Amniotic stem cell (primary cell): Measurements from ENCODE around the gene PRG3.

ENCODE experiments used
- DNase-seq: peaks from one replicate; lab custom pipeline; 2025; lab: John Stamatoyannopoulos, UW

Gene PRG3

DNA sequence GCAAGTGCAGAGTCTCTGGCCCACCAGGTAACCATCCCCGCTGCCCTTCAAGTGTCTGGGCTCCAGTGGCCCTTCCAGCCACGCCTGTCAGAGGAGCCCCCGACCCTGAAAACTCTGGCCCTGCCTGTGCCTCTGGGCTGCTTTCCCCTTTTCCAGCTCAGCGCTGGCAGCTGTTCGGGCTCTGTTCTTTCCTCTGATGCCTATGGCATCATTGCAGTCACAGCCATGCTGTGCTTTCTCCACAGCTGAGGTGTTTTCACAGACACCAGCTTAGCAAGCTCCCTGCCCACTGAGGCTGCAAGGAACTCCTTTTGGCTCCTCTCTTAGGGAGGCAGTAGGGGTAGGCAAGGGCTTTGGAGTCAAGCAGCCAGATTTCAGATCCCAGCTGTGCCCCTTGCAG lies 21.6 kb downstream of the PRG3 start:
- DNase-seq, result no peak

DNA sequence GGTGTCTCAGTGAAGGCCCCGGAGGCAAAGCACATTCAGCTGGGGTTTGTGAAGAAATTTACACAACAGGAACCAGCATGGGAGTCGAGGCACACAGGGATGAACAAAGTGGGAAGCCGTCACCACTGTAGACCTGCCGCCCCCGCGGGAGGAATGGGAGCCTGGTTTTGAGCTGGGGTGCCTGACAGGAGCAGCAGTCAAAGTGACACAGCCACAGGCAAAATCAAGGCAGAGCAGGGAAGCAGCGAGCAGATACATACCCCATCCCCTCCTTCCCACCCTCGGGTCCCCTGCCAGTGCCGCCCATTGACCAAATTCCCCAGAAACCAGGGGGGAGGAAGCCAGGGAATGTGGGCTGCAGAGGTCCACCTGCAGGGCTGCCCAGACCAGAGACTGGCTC lies 22.0 kb downstream of the PRG3 start:
- DNase-seq, result no peak

- no peak for DNase-seq
Observed at GRCh38 chr11:57358543-57358961, 22.4 kb downstream of the PRG3 start.

DNA sequence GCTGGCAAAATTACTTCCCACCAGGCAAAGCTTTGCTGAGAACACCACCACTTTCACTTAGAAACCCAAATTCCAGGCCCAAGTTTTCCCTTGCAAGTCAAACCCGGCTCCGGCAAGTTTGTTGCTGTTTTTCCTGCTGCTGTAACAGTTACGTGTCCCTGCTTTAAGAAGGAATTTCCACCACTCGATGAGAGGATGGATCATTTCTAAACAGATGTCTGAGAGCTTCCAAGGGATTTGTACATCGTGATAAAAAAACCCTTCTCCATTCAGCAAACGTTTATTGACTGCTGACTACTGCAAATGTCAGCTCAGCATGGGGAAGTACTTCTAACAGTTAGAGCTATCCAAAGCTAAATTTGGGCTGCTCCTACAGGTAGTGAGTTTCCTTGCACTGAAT lies 23.1 kb downstream of the PRG3 start:
- DNase-seq, result no peak

GRCh38 chr11:57357310-57357709 lies 23.6 kb downstream of the PRG3 start:
- no peak for DNase-seq

DNA sequence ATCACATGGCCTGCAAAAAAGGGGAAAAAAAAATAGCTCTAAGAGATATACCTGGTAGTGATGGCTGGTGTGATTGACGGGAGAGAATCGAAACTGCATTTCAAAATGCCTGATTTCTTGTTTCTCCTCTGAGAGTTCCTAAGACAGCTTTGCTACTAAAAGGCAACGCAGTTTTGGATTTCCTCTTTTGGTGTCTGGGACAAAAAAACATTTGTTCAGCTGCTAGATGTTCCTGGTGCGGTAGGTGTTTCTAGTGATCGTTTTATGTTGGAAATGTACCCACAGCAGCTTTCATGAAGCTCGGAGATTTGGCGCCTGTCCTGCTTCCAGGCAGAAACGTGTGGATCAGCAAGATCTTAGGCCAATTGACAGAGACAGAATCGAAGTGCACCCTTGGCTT lies 24.7 kb downstream of the PRG3 start:
- DNase-seq, result no peak

DNA sequence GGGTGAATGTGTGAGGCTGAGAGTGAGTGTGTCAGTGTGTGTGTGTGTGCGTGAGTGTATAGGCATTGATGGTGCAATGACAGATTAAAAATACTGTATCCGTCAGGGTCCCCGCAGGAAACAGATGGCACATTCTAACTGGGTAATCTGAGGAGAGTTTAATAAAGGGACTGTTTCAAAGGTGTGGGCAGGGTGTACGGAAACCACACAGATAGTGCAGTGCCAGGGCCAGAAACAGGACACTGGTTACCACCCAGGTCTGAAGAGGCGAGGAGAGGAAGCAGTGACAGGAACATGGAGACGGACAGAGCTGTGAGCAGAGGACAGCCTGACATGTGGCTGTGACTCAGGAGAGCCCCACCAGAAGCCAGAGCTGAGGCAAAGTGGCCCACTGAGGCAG lies 26.3 kb downstream of the PRG3 start:
- no peak for DNase-seq

DNA sequence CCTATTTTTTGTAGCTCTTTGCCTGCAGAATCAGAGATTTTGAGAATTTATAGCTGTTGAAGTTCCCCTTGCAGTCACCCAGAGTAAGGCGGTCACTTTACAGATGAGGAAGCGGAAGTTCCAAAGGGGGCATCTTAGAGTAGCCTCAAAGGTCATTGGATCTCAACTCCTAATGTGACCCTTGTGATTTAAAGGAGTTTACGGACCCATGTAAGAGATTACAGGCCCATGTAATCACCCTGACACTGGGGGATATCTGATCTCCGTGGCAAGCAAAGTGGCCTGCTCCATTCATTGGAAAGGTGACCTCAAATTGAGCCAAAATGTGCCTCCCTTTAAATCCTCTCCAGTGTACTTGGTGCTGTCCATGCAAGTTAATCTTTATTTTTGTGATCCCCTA lies 27.1 kb downstream of the PRG3 start:
- no peak for DNase-seq

DNA sequence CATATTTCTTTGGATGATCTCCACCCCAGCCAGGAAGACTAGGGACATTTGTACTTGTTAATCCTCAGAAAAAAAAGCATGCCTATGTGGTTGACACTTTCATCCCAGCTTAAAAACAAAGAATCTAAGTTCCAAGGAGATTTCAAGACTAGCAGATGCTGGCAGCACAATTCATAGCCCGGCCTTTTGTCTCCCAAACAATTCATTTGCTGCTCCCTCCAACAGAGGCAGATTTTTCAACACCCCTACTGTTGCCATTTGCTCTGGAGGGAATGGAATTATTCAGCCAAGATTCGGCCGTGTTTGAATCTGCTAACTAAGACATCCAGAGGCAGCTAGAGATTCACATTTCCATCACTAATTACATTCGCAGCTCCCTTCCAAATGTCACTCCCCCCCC lies 27.5 kb downstream of the PRG3 start:
- no peak for DNase-seq

DNA sequence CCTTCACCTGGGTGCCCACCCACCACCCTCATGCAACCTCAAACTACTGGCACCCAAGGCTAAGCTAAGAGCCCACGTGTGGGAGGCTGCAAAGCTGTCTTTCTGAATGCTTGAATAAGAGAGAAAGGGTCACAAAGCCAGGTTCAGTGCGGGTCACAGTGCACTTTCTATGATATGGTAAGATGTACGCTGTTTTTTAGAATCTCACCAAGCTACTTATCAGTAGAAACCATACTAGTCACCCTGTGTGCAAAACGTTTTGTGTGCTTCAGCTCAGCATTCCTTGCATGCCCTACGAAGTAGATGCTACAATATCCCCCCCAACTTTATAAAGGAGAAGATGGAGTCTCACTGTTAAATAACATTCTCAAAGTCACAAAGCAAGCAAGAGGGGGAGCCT lies 27.9 kb downstream of the PRG3 start:
- DNase-seq, result no peak

DNA sequence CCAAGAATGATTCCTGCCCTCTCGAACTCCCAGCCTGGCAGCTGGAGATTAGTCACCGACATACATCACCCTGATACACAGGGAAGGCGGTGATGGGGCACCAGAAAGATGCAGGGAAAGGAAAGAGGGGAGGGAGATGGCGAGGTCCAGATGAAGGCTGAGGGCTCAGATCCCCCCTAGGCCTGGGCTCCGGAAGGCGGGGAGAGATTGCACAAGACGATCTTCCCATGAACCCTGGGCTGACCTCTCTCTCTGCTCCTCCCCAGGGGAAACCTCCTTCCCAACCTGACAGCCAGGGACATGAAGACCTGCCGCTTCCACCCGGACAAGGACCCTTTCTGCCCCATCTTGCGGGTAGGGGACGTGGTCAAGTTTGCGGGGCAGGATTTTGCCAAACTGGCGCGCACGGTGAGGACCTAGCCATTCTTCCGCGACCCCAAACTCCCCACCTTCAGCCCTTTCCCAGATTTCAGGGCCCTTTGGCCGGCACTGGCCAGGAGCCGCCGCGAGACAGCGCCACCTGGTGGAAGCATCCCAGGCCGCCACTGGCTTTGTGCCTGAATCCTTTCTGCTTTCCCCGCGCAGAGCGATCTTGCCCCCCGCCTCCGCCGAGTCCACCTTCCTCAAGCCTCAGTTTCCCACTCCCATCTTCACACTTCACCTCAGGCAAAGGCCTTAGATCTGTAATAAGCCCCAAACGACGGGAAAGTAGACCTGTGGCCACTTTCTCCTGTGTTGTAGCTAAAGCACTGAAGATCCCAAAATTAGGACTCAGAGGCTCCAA lies 31.3 kb downstream of the PRG3 start:
- no peak for DNase-seq

- DNase-seq, result no peak
Observed at GRCh38 chr11:57348636-57349313, 32.2 kb downstream of the PRG3 start.

GRCh38 chr11:57348052-57348451 lies 32.9 kb downstream of the PRG3 start:
- DNase-seq, result no peak

DNA sequence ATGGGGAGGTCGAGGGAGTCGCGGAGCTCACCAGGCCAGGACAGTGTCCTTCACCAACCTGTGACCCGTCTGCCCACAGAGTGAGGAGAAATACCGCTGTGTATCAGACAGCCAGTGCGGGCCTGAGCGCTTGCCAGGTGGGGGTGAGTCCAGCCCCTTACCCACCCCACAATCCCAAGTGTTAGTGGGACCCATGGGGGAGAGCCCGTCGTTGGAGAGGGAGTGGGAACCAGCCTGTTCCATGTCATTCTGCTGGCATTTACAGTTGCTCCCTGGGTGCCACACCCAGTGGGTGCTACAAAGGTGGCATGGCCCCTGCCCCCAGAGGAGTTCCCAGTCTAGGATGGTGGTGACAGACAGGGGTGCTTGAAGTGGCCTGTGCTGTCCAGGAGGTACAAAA lies 33.6 kb downstream of the PRG3 start:
- DNase-seq, result no peak

GRCh38 chr11:57345555-57346211 lies 35.3 kb downstream of the PRG3 start:
- no peak for DNase-seq

DNA sequence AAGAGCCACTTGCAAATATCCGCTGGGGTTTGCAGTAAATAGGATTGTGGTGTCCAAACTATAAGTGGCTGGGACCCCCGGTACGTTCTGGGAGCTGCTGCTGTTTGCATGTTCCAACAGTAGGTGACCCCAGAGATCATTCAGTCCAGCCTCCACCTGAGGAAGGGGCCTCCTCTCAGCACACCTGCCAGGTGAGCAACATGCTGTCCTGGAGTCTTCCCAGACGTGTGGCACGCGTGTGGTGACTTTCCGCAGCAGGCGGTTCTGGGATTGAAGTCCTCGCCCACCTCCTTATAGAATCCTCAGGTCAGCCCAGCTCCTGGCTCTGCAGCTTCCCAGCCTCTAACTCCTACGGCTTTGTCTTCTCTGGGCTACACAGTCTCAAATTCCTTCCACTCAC lies 36.1 kb downstream of the PRG3 start:
- DNase-seq, result no peak

DNA sequence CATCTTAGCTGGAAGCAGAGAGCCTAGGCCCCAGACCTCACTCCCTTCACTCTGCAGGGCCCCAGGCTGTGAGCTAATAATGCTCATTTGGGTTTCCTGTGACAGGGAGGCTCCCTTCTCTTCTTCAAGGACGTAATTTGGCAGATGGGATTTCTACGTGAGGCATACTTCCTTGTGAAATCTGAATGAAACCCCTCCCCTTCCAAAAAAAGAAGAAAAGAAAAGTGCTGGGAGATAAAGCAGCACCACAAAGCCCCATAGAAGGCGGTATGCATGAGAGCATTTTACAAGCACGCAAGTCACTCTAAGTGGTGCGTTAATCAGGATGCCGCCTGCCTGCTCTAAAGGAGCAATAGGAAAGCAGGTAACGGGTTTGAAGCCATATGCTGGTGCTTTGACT lies 37.1 kb downstream of the PRG3 start:
- DNase-seq, result no peak

GRCh38 chr11:57342702-57343101 lies 38.2 kb downstream of the PRG3 start:
- DNase-seq, result no peak

DNA sequence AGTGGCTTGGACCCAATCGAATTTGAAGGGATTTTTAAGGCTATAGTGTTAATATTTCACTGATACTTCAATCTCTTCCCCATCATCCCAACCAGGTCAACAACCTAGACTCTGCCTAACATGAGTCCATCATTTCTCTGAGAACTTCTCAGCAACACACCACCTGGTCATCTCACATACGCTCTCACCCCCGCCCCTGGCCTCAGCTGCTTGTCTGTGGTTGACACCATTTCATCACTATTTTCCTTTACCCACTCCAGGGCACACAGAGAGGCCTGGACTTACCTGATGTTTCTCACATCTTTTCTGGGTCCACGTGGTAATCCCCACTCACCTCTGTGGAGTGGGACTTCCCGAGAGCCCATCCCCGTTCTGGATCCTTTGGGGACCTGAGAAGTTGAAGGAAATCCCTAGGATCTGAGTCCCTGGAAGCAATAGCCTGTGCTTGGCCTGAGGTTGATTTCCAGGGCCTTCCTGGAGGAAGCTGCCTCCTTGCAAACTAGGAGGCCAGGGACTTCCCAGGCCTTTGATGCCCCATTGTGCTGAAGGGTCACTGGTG lies 39.6 kb downstream of the PRG3 start:
- no peak for DNase-seq

DNA sequence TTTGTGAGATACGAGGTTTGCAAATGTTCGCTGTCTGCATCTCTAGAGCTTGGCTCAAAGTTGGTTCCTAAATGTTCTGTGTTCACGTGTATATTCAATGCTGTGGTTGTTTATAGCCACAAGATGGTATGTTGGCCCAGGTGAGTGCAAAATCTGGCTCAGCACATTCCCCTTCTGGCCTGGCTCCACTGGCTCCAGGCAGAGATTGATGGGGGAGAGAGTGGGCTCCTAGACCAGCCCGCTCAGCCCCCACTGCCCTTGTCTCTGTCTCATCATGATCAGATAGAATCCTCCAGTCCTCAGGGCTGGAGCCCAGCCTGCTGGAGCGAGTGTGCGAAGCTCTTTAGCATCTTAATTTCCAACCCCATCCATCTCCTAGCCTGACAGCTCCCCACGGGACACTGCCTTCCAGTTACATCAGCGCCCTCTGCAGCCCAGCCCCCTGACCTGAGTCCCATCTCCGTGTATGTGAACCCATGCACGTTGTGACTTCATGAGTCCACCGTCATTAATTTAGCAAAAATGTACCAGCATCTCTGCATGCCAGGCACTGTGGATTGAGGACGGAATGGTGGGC lies 40.8 kb downstream of the PRG3 start:
- no peak for DNase-seq

DNA sequence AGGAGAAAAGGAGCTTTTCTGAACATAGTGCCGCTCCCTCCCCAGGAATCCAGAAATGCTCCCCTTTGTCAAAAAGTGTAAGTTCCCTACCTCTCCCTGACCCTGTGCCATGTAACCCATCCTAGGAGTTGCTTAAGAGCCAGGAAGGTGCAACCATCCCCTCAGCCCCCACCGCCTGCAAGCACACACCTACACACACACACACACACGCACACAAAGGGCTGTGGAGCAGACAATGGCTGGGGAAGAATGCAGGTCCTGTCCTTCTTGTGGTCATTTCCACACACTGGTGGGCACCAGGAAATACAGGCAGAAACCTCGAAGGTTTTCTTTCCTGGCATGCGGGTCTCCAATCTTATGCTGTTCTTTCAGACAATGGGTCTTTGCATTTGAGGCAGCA lies 41.6 kb downstream of the PRG3 start:
- no peak for DNase-seq

DNA sequence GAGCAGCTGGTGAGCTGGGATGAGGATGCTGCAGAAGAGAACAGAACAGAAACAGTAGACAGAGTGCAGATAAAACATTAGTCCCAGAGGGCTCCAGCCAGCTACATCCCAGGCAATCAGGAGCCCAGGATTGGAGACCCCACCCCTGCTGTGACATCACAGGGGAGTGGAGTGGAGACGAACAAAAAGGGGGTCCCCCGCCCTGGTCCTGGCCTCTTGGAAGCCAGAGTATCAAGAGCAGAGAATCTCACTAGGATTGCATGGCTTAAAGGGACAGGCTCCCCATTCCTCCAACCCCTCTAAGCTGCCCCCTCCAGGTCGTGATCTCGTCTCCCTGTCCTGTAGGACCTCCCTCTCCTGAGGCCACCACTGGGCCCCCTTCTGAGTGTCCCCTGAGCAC lies 42.8 kb downstream of the PRG3 start, which contains the start of gene P2RX3:
TSS of gene P2RX3 (plus strand) at position 211 of the 400 bp plus-strand sequence. CDS start 199 bp downstream, outside the sequence.
- DNase-seq, result no peak
